GM23248 (cell line): ENCODE results near the gene ITK.

Experiments
- EZH2 ChIP-seq: fragments of 200-600 bp; sonication (generic); IDR thresholded peaks from 2 replicates; pipeline ENCODE4 v1.6.1; 2018; ENCODE audit warnings: antibody characterized with exemption, mild to moderate bottlenecking; ENCODE audit not compliant: insufficient read depth, poor library complexity, severe bottlenecking
- EZH2phosphoT487 ChIP-seq: fragments of 200-600 bp; sonication (generic); IDR thresholded peaks from 2 replicates; pipeline ENCODE4 v1.6.1; 2018; ENCODE audit warnings: antibody characterized with exemption, moderate library complexity, mild to moderate bottlenecking, low read depth; ENCODE audit not compliant: insufficient read depth

- TF ChIP-seq EZH2 (no peak), EZH2phosphoT487 (no peak)
Measured at GRCh38 chr5:157167214-157167621, 13.4 kb upstream of the ITK start.
